ENCODE data around the gene ARPIN.

Gene ARPIN

GRCh38 chr15:89937365-89938350 lies 24.9 kb upstream of the ARPIN start:
- Histone ChIP-seq H3K9me3 (ENCODE audit: control insufficient read depth, low read length) (no peaks in the 10 kb centered on the region), H3K27me3 (replicated peaks; ENCODE audit: control insufficient read depth, insufficient read depth, low read length, poor library complexity, severe bottlenecking) (no peaks in the 10 kb centered on the region), H3K4me1 (ENCODE audit: control insufficient read depth, insufficient read depth, low read length, poor library complexity, severe bottlenecking) (peaks cover 9% of the 10 kb centered on the region), H3K4me3 (ENCODE audit: insufficient read depth, low read depth, low read length, poor library complexity, severe bottlenecking) (no peak overlapping the region), H3K36me3 (ENCODE audit: control insufficient read depth, insufficient read depth, low read length) (no peaks in the 10 kb centered on the region), H3K27ac (ENCODE audit: insufficient read depth, low read length, poor library complexity, severe bottlenecking) (no peak overlapping the region)
- DNase-seq: no peak

- H3K36me3 ChIP-seq (ENCODE audit: control insufficient read depth, insufficient read depth, low read length): no peaks in the 10 kb centered on the region
- H3K9me3 ChIP-seq (ENCODE audit: control insufficient read depth, low read length): no peaks in the 10 kb centered on the region
- no peak for DNase-seq
- H3K4me3 ChIP-seq (ENCODE audit: insufficient read depth, low read depth, low read length, poor library complexity, severe bottlenecking): no peak overlapping the region
- H3K27me3 ChIP-seq (replicated peaks; ENCODE audit: control insufficient read depth, insufficient read depth, low read length, poor library complexity, severe bottlenecking): no peaks in the 10 kb centered on the region
- H3K4me1 ChIP-seq (ENCODE audit: control insufficient read depth, insufficient read depth, low read length, poor library complexity, severe bottlenecking): peaks cover 9% of the 10 kb centered on the region
- H3K27ac ChIP-seq (ENCODE audit: insufficient read depth, low read length, poor library complexity, severe bottlenecking): no peak overlapping the region
Measured at GRCh38 chr15:89936786-89937265, 24.1 kb upstream of the ARPIN start.

GRCh38 chr15:89936051-89936785 lies 23.5 kb upstream of the ARPIN start:
- DNase-seq: no peak
- Histone ChIP-seq H3K4me1 (ENCODE audit: control insufficient read depth, insufficient read depth, low read length, poor library complexity, severe bottlenecking) (peaks cover 9% of the 10 kb centered on the region), H3K36me3 (ENCODE audit: control insufficient read depth, insufficient read depth, low read length) (no peaks in the 10 kb centered on the region)

GRCh38 chr15:89932880-89933279 lies 20.1 kb upstream of the ARPIN start:
- DNase-seq: no peak
- Histone ChIP-seq H3K27me3 (replicated peaks; ENCODE audit: control insufficient read depth, insufficient read depth, low read length, poor library complexity, severe bottlenecking) (no peaks in the 10 kb centered on the region), H3K36me3 (ENCODE audit: control insufficient read depth, insufficient read depth, low read length) (no peaks in the 10 kb centered on the region), H3K4me1 (ENCODE audit: control insufficient read depth, insufficient read depth, low read length, poor library complexity, severe bottlenecking) (peaks cover 9% of the 10 kb centered on the region), H3K9me3 (ENCODE audit: control insufficient read depth, low read length) (no peaks in the 10 kb centered on the region), H3K27ac (ENCODE audit: insufficient read depth, low read length, poor library complexity, severe bottlenecking) (no peak overlapping the region), H3K4me3 (ENCODE audit: insufficient read depth, low read depth, low read length, poor library complexity, severe bottlenecking) (no peak overlapping the region)

More at GRCh38 chr15:89936051-89936785, 23.5 kb upstream of the ARPIN start:
- no peak overlapping the region for H3K27ac ChIP-seq (ENCODE audit: insufficient read depth, low read length, poor library complexity, severe bottlenecking)
- H3K9me3 ChIP-seq (ENCODE audit: control insufficient read depth, low read length): no peaks in the 10 kb centered on the region
- H3K27me3 ChIP-seq (replicated peaks; ENCODE audit: control insufficient read depth, insufficient read depth, low read length, poor library complexity, severe bottlenecking): no peaks in the 10 kb centered on the region
- H3K4me3 ChIP-seq (ENCODE audit: insufficient read depth, low read depth, low read length, poor library complexity, severe bottlenecking): no peak overlapping the region

- no peak for DNase-seq
- H3K27me3 ChIP-seq (replicated peaks; ENCODE audit: control insufficient read depth, insufficient read depth, low read length, poor library complexity, severe bottlenecking): no peaks in the 10 kb centered on the region
- no peaks in the 10 kb centered on the region for H3K36me3 ChIP-seq (ENCODE audit: control insufficient read depth, insufficient read depth, low read length)
- no peaks in the 10 kb centered on the region for H3K4me1 ChIP-seq (ENCODE audit: control insufficient read depth, insufficient read depth, low read length, poor library complexity, severe bottlenecking)
- H3K9me3 ChIP-seq (ENCODE audit: control insufficient read depth, low read length): no peaks in the 10 kb centered on the region
- H3K27ac ChIP-seq (ENCODE audit: insufficient read depth, low read length, poor library complexity, severe bottlenecking): no peak overlapping the region
- no peak overlapping the region for H3K4me3 ChIP-seq (ENCODE audit: insufficient read depth, low read depth, low read length, poor library complexity, severe bottlenecking)
Measured at GRCh38 chr15:89928421-89928820, 15.7 kb upstream of the ARPIN start.

GRCh38 chr15:89926158-89926557 lies 13.4 kb upstream of the ARPIN start:
- Histone ChIP-seq H3K4me1 (ENCODE audit: control insufficient read depth, insufficient read depth, low read length, poor library complexity, severe bottlenecking) (no peaks in the 10 kb centered on the region), H3K36me3 (ENCODE audit: control insufficient read depth, insufficient read depth, low read length) (no peaks in the 10 kb centered on the region), H3K4me3 (ENCODE audit: insufficient read depth, low read depth, low read length, poor library complexity, severe bottlenecking) (no peak overlapping the region), H3K27ac (ENCODE audit: insufficient read depth, low read length, poor library complexity, severe bottlenecking) (no peak overlapping the region), H3K27me3 (replicated peaks; ENCODE audit: control insufficient read depth, insufficient read depth, low read length, poor library complexity, severe bottlenecking) (no peaks in the 10 kb centered on the region), H3K9me3 (ENCODE audit: control insufficient read depth, low read length) (no peaks in the 10 kb centered on the region)
- DNase-seq: no peak

GRCh38 chr15:89917442-89918101 lies 4.8 kb upstream of the ARPIN start:
- Histone ChIP-seq H3K27me3 (replicated peaks; ENCODE audit: control insufficient read depth, insufficient read depth, low read length, poor library complexity, severe bottlenecking) (peaks cover 8% of the 10 kb centered on the region), H3K9me3 (ENCODE audit: control insufficient read depth, low read length) (no peaks in the 10 kb centered on the region), H3K27ac (ENCODE audit: insufficient read depth, low read length, poor library complexity, severe bottlenecking) (no peak overlapping the region), H3K36me3 (ENCODE audit: control insufficient read depth, insufficient read depth, low read length) (no peaks in the 10 kb centered on the region), H3K4me1 (ENCODE audit: control insufficient read depth, insufficient read depth, low read length, poor library complexity, severe bottlenecking) (peaks cover 3% of the 10 kb centered on the region), H3K4me3 (ENCODE audit: insufficient read depth, low read depth, low read length, poor library complexity, severe bottlenecking) (no peak overlapping the region)
- no peak for DNase-seq

GRCh38 chr15:89916660-89917059 lies 3.9 kb upstream of the ARPIN start:
- DNase-seq: no peak
- no peaks in the 10 kb centered on the region for H3K36me3 ChIP-seq (ENCODE audit: control insufficient read depth, insufficient read depth, low read length)
- H3K9me3 ChIP-seq (ENCODE audit: control insufficient read depth, low read length): no peaks in the 10 kb centered on the region
- H3K27me3 ChIP-seq (replicated peaks; ENCODE audit: control insufficient read depth, insufficient read depth, low read length, poor library complexity, severe bottlenecking): peaks cover 10% of the 10 kb centered on the region
- no peak overlapping the region for H3K27ac ChIP-seq (ENCODE audit: insufficient read depth, low read length, poor library complexity, severe bottlenecking)
- H3K4me1 ChIP-seq (ENCODE audit: control insufficient read depth, insufficient read depth, low read length, poor library complexity, severe bottlenecking): peaks cover 3% of the 10 kb centered on the region
- H3K4me3 ChIP-seq (ENCODE audit: insufficient read depth, low read depth, low read length, poor library complexity, severe bottlenecking): no peak overlapping the region

GRCh38 chr15:89912145-89912673 lies 543 bp downstream of the ARPIN start:
- Histone ChIP-seq H3K27ac (ENCODE audit: insufficient read depth, low read length, poor library complexity, severe bottlenecking) (no peak overlapping the region), H3K9me3 (ENCODE audit: control insufficient read depth, low read length) (no peaks in the 10 kb centered on the region), H3K4me3 (ENCODE audit: insufficient read depth, low read depth, low read length, poor library complexity, severe bottlenecking) (no peak overlapping the region), H3K36me3 (ENCODE audit: control insufficient read depth, insufficient read depth, low read length) (no peaks in the 10 kb centered on the region), H3K4me1 (ENCODE audit: control insufficient read depth, insufficient read depth, low read length, poor library complexity, severe bottlenecking) (peaks cover 3% of the 10 kb centered on the region), H3K27me3 (replicated peaks; ENCODE audit: control insufficient read depth, insufficient read depth, low read length, poor library complexity, severe bottlenecking) (peaks cover 11% of the 10 kb centered on the region)
- DNase-seq: no peak
